ENCODE measurements around the gene SMYD3.

- no peak for TF ChIP-seq JUN (IDR thresholded peaks at IDR 0.05; ENCODE audit: borderline replicate concordance, insufficient read depth, insufficient read length, low read depth)
- no peak for TF ChIP-seq POLR2A (IDR thresholded peaks at IDR 0.05; ENCODE audit: low read depth, low read length)
- TF ChIP-seq, protein P1, sequence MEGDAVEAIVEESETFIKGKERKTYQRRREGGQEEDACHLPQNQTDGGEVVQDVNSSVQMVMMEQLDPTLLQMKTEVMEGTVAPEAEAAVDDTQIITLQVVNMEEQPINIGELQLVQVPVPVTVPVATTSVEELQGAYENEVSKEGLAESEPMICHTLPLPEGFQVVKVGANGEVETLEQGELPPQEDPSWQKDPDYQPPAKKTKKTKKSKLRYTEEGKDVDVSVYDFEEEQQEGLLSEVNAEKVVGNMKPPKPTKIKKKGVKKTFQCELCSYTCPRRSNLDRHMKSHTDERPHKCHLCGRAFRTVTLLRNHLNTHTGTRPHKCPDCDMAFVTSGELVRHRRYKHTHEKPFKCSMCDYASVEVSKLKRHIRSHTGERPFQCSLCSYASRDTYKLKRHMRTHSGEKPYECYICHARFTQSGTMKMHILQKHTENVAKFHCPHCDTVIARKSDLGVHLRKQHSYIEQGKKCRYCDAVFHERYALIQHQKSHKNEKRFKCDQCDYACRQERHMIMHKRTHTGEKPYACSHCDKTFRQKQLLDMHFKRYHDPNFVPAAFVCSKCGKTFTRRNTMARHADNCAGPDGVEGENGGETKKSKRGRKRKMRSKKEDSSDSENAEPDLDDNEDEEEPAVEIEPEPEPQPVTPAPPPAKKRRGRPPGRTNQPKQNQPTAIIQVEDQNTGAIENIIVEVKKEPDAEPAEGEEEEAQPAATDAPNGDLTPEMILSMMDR (IDR thresholded peaks at IDR 0.05; ENCODE audit: extremely low read depth in 1 of 2, insufficient read depth in 1 of 2, low read depth in 1 of 2, low read length in 2 of 2), result no peak
- no peak for TF ChIP-seq GATA2 (IDR thresholded peaks at IDR 0.05; ENCODE audit: insufficient read depth, insufficient read length, low read depth, low read length)
- no peak for TF ChIP-seq POLR2AphosphoS5 (IDR thresholded peaks at IDR 0.05; ENCODE audit: insufficient read depth, low read depth, low read length)
- no peak for TF ChIP-seq MAX (IDR thresholded peaks at IDR 0.05; ENCODE audit: insufficient read depth, insufficient read length)
- no peak for TF ChIP-seq EZH2 (IDR thresholded peaks at IDR 0.05; ENCODE audit: borderline replicate concordance, low read depth, low read length, severe bottlenecking)
- no peak for TF ChIP-seq FOS (IDR thresholded peaks at IDR 0.05; ENCODE audit: borderline replicate concordance, insufficient read depth, low read length)
Measured at GRCh38 chr1:246425895-246426294, 81.2 kb downstream of the SMYD3 start.
